ENCODE measurements around the gene BET1L.

- no peak for TF ChIP-seq CTCF (IDR thresholded peaks at IDR 0.05; ENCODE audit: low read depth, low read length)
- no peak for TF ChIP-seq EZH2phosphoT487 (IDR thresholded peaks at IDR 0.05; ENCODE audit: low read depth)
Measured at GRCh38 chr11:207863-208180, 623 bp upstream of the BET1L start.

Measured in OCI-LY3 (cell line).